OCI-LY7 (cell line): ENCODE measurements around the gene GCNT4. TPM values are rescaled to one million over a fixed set of nuclear protein-coding genes. Genes with fewer than 3 reads are reported as not detected.

Experiments used
- BruUV-seq: library from RNA; stranded (reverse); fragments of 400-500 nt; replicated peaks from 2 replicates; lab custom pipeline; 2021; lab: Mats Ljungman, UMichigan
- CTCF ChIA-PET: fragments of 300-600 bp; sonication (Branson Sonifier 250); formaldehyde crosslinking; loops from one replicate; lab custom pipeline; 2022; ENCODE audit warnings: antibody characterized with exemption; ENCODE audit not compliant: unreplicated experiment; lab: Charles Lee
- POLR2A ChIA-PET: fragments of 300-600 bp; sonication (Branson Sonifier 250); formaldehyde crosslinking; loops from one replicate; lab custom pipeline; 2022; ENCODE audit warnings: antibody characterized with exemption; lab: Charles Lee
- DNase-seq: peaks from one replicate; pipeline ENCODE4 v3.0.0-alpha.2; 2015; ENCODE audit warnings: low spot score
- H2AFZ ChIP-seq: fragments of 200-600 bp; sonication (generic), shearing (Covaris generic); 2 replicates; pipeline ENCODE4 v1.6.1; 2014; ENCODE audit warnings: mild to moderate bottlenecking, antibody characterized with exemption, low read length, moderate library complexity
- H3K27ac ChIP-seq: fragments of 200-600 bp; sonication (generic); 2 replicates; pipeline ENCODE4 v1.5.1; 2014; ENCODE audit warnings: mixed run types, low read depth, mild to moderate bottlenecking, moderate library complexity, low read length, inconsistent platforms; ENCODE audit not compliant: poor library complexity, severe bottlenecking
- H3K36me3 ChIP-seq: fragments of 200-600 bp; sonication (generic); 2 replicates; pipeline ENCODE4 v1.6.1; 2014; ENCODE audit warnings: mild to moderate bottlenecking, antibody characterized with exemption, low read length, moderate library complexity, mixed read lengths; ENCODE audit not compliant: insufficient read depth
- H3K4me1 ChIP-seq: fragments of 200-600 bp; sonication (generic); 2 replicates; pipeline ENCODE4 v1.5.1; 2014; ENCODE audit warnings: mild to moderate bottlenecking, low read length; ENCODE audit not compliant: insufficient read depth, poor library complexity, severe bottlenecking
- H3K4me2 ChIP-seq: fragments of 200-600 bp; sonication (generic); 2 replicates; pipeline ENCODE4 v1.6.1; 2014; ENCODE audit warnings: mild to moderate bottlenecking, low read length
- H3K4me3 ChIP-seq: fragments of 200-600 bp; sonication (generic); 2 replicates; pipeline ENCODE4 v1.5.1; 2014; ENCODE audit warnings: mild to moderate bottlenecking, low read depth, low read length; ENCODE audit not compliant: poor library complexity, severe bottlenecking
- H3K79me2 ChIP-seq: fragments of 200-600 bp; sonication (generic); 2 replicates; pipeline ENCODE4 v1.6.1; 2016; ENCODE audit warnings: low read depth, mild to moderate bottlenecking, low read length, moderate library complexity, mixed read lengths; ENCODE audit not compliant: insufficient read depth
- H3K9me2 ChIP-seq: fragments of 200-600 bp; sonication (generic); 2 replicates; pipeline ENCODE4 v1.6.1; 2016; ENCODE audit warnings: mild to moderate bottlenecking, low read length, mixed read lengths; ENCODE audit not compliant: insufficient read depth
- H3K9me3 ChIP-seq: fragments of 200-600 bp; sonication (generic); 2 replicates; pipeline ENCODE4 v1.6.1; 2014; ENCODE audit warnings: mild to moderate bottlenecking, mixed run types, low read length, mixed read lengths
- H4K20me1 ChIP-seq: fragments of 200-600 bp; sonication (generic); 2 replicates; pipeline ENCODE4 v1.6.1; 2014; ENCODE audit warnings: mild to moderate bottlenecking, antibody characterized with exemption, low read length, moderate library complexity, mixed read lengths; ENCODE audit not compliant: insufficient read depth
- CTCF ChIP-seq: fragments of 200-600 bp; sonication (generic); conservative IDR thresholded peaks from 2 replicates; pipeline ENCODE4 v1.5.1; 2014; ENCODE audit warnings: mild to moderate bottlenecking, antibody characterized with exemption, low read length, moderate library complexity, mixed read lengths
- EZH2phosphoT487 ChIP-seq: fragments of 200-600 bp; sonication (generic); IDR thresholded peaks from 2 replicates; pipeline ENCODE4 v1.6.1; 2018; ENCODE audit warnings: low read depth, borderline replicate concordance, mild to moderate bottlenecking, mixed run types, antibody characterized with exemption, low read length, moderate library complexity, mixed read lengths
- intact Hi-C: fragments of 100-400 bp; cut with micrococcal nuclease; formaldehyde crosslinking; loops from one replicate; pipeline ENCODE4 v1.10.0; 2022; ENCODE audit not compliant: unreplicated experiment
- total RNA-seq, 2 experiments: library from RNA; depleted of rRNA in 1 of 2; stranded (reverse); fragments of >200 nt in 1 of 2; shearing (Covaris generic) in 1 of 2; gene quantifications; 2 replicates each; pipeline ENCODE4 v1.2.3, GENCODE V29; 2014 to 2022

GCNT4 gene
- total RNA-seq, 2 experiments from 2014 or later: not detected

GRCh38 chr5:75012748-75013147, 39.6 kb downstream of the GCNT4 start:
- CTCF ChIA-PET: no interaction called here
- BruUV-seq: no TSS peak
- no peak for DNase-seq

DNA sequence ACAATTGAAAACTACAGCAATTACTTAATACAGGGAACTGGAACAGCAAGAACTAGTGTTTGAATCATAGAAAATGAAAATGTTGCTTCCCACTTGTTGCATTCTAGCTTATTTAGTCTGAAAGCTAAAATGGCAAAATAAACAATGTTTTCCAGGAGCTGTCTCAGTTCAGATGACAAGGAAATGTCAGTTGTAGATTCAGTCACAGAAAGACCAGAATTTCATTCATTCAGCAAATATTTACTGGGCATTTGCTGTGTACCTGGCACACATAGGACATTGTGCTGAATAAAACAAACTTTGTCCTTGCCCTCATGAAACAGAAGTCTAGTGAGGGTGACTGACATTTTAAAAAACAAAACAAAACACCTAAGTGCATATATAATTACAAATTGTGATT, 41.5 kb downstream of the GCNT4 start:
- no peak overlapping the region for H3K4me3 ChIP-seq
- intact Hi-C loops: no loop called here

More at GRCh38 chr5:75012748-75013147, 39.6 kb downstream of the GCNT4 start:
- Histone ChIP-seq H2AFZ (no peak overlapping the region), H3K79me2 (no peaks in the 10 kb centered on the region), H3K9me3 (no peaks in the 10 kb centered on the region), H3K4me3 (no peak overlapping the region), H3K4me2 (no peak overlapping the region), H4K20me1 (no peaks in the 10 kb centered on the region), H3K9me2 (no peaks in the 10 kb centered on the region), H3K36me3 (no peaks in the 10 kb centered on the region), H3K27ac (no peak overlapping the region), H3K4me1 (no peaks in the 10 kb centered on the region)
- POLR2A ChIA-PET: no interaction called here
- intact Hi-C loops: no loop called here
- TF ChIP-seq EZH2phosphoT487 (no peak), CTCF (no peak)

More for the DNA sequence above, 41.5 kb downstream of the GCNT4 start:
- no peak for DNase-seq
- H3K9me3 ChIP-seq: no peaks in the 10 kb centered on the region
- H3K79me2 ChIP-seq: no peaks in the 10 kb centered on the region
- no peak overlapping the region for H3K4me2 ChIP-seq
- no peaks in the 10 kb centered on the region for H3K36me3 ChIP-seq
- no peak for TF ChIP-seq EZH2phosphoT487
- no peak for TF ChIP-seq CTCF
- POLR2A ChIA-PET: interaction anchor here (0.6 kb wide), 1 partner anchor 148 kb away, joined by 7 read pairs; no protein-coding TSS in a partner anchor
- H3K9me2 ChIP-seq: no peaks in the 10 kb centered on the region
- no peak overlapping the region for H3K27ac ChIP-seq
- no peaks in the 10 kb centered on the region for H3K4me1 ChIP-seq
- no TSS peak for BruUV-seq
- no peaks in the 10 kb centered on the region for H4K20me1 ChIP-seq
- H2AFZ ChIP-seq: no peak overlapping the region
- CTCF ChIA-PET: no interaction called here
